ENCODE data around the gene AP2S1.
"Not testable (repeated sequence)": the region's sequence is repeated elsewhere in the genome, so short reads cannot be mapped to it uniquely, and the experiment has no call there.

AP2S1 gene

GRCh38 chr19:46885411-46885810 is 34.8 kb upstream of the AP2S1 start:
- CTCF ChIA-PET, result interaction anchor here (0.7 to 1.0 kb wide), 4 partner anchors 17 to 132 kb away, joined by 3 to 5 read pairs (median 3); no protein-coding TSS in a partner anchor
- Histone ChIP-seq H3K36me3 (ENCODE audit: control insufficient read depth in 2 of 2, insufficient read depth in 1 of 2, low read length in 2 of 2) (no peaks in the 10 kb centered on the region; a peak in 1 of 3 replicates), H3K4me3 (ENCODE audit: low read depth, low read length) (no peak overlapping the region), H3K4me1 (ENCODE audit: control insufficient read depth, insufficient read depth, low read length) (peaks cover 9% of the 10 kb centered on the region; the same call in 1 of the 2 replicates), H3K27ac (ENCODE audit: extremely low read depth, low read depth, low read length) (no peak overlapping the region), H3K9me3 (ENCODE audit: control insufficient read depth, insufficient read depth, low read depth, low read length) (no peaks in the 10 kb centered on the region; the same call in 1 of the 2 replicates)
- TF ChIP-seq ZNF596 (tag by site-specific recombination; IDR thresholded peaks at IDR 0.05) (no peak), REPIN1 (tag by site-specific recombination; IDR thresholded peaks at IDR 0.05; ENCODE audit: low read depth) (no peak), ZNF266 (tag by site-specific recombination; IDR thresholded peaks at IDR 0.05; ENCODE audit: low read depth) (no peak)
- POLR2A ChIA-PET, result no interaction called here

GRCh38 chr19:46882751-46883150 is 32.1 kb upstream of the AP2S1 start:
- H3K9me3 ChIP-seq (ENCODE audit: control insufficient read depth, insufficient read depth, low read depth, low read length); H3K4me3 ChIP-seq (ENCODE audit: low read depth, low read length); H3K36me3 ChIP-seq (ENCODE audit: control insufficient read depth in 2 of 2, insufficient read depth in 1 of 2, low read length in 2 of 2); H3K4me1 ChIP-seq (ENCODE audit: control insufficient read depth, insufficient read depth, low read length); POLR2A ChIA-PET; H3K27ac ChIP-seq (ENCODE audit: extremely low read depth, low read depth, low read length): not testable (repeated sequence)
- CTCF ChIA-PET, result interaction anchor here (0.6 to 0.7 kb wide), 2 partner anchors 8 to 155 kb away, joined by 3 to 4 read pairs; no protein-coding TSS in a partner anchor

- TF ChIP-seq SALL2 (tag by site-specific recombination; IDR thresholded peaks at IDR 0.05; ENCODE audit: borderline replicate concordance), result no peak
- peak; percentile 52 for TF ChIP-seq ZNF398 (tag by site-specific recombination; IDR thresholded peaks at IDR 0.05)
- peaks cover 8% of the 10 kb centered on the region; the same call in 1 of the 2 replicates for H3K4me1 ChIP-seq (ENCODE audit: control insufficient read depth, insufficient read depth, low read length)
- H3K4me3 ChIP-seq (ENCODE audit: low read depth, low read length), result no peak overlapping the region
- no peaks in the 10 kb centered on the region; a peak in 1 of 3 replicates for H3K36me3 ChIP-seq (ENCODE audit: control insufficient read depth in 2 of 2, insufficient read depth in 1 of 2, low read length in 2 of 2)
- POLR2A ChIA-PET, result interaction anchor here (0.8 kb wide), 1 partner anchor 11 kb away, joined by 3 read pairs; no protein-coding TSS in a partner anchor
- H3K27ac ChIP-seq (ENCODE audit: extremely low read depth, low read depth, low read length), result no peak overlapping the region
- no peaks in the 10 kb centered on the region for H3K9me3 ChIP-seq (ENCODE audit: control insufficient read depth, insufficient read depth, low read depth, low read length)
- CTCF ChIA-PET, result interaction anchor here (0.6 kb wide), 1 partner anchor 114 kb away, joined by 4 read pairs; no protein-coding TSS in a partner anchor
These were observed 31.4 kb upstream of the AP2S1 start for GRCh38 chr19:46882034-46882433.

- H3K36me3 ChIP-seq (ENCODE audit: control insufficient read depth in 2 of 2, insufficient read depth in 1 of 2, low read length in 2 of 2), result no peaks in the 10 kb centered on the region; a peak in 1 of 3 replicates
- H3K4me3 ChIP-seq (ENCODE audit: low read depth, low read length), result no peak overlapping the region
- ChIA-PET CTCF (interaction anchor here (0.6 to 1.3 kb wide), 2 partner anchors 111 to 309 kb away, joined by 3 to 4 read pairs; no protein-coding TSS in a partner anchor), POLR2A (interaction anchor here (0.8 to 1.4 kb wide), 2 partner anchors 10 to 19 kb away, joined by 3 to 4 read pairs; no protein-coding TSS in a partner anchor)
- H3K27ac ChIP-seq (ENCODE audit: extremely low read depth, low read depth, low read length), result no peak overlapping the region
- H3K9me3 ChIP-seq (ENCODE audit: control insufficient read depth, insufficient read depth, low read depth, low read length), result no peaks in the 10 kb centered on the region
- TF ChIP-seq CTCF (tag by site-specific recombination; IDR thresholded peaks at IDR 0.05), result no peak
- peaks cover 8% of the 10 kb centered on the region; the same call in 1 of the 2 replicates for H3K4me1 ChIP-seq (ENCODE audit: control insufficient read depth, insufficient read depth, low read length)
These were observed 30.4 kb upstream of the AP2S1 start for GRCh38 chr19:46881092-46881491.

- POLR2A ChIA-PET, result interaction anchor here (1.4 kb wide), 1 partner anchor 19 kb away, joined by 4 read pairs; no protein-coding TSS in a partner anchor
- no peaks in the 10 kb centered on the region; a peak in 1 of 3 replicates for H3K36me3 ChIP-seq (ENCODE audit: control insufficient read depth in 2 of 2, insufficient read depth in 1 of 2, low read length in 2 of 2)
- TF ChIP-seq ATF2 (tag by site-specific recombination; IDR thresholded peaks at IDR 0.05; ENCODE audit: low read depth) (no peak), ZNF776 (tag by site-specific recombination; IDR thresholded peaks at IDR 0.05; ENCODE audit: borderline replicate concordance) (no peak), ZNF626 (tag by site-specific recombination; IDR thresholded peaks at IDR 0.05) (no peak), ZNF175 (tag by site-specific recombination; IDR thresholded peaks at IDR 0.05) (no peak), ZNF544 (tag by site-specific recombination; IDR thresholded peaks at IDR 0.05) (no peak), ZNF449 (tag by site-specific recombination; IDR thresholded peaks at IDR 0.05) (no peak), ZNF514 (tag by site-specific recombination; IDR thresholded peaks at IDR 0.05) (no peak)
- no peaks in the 10 kb centered on the region for H3K9me3 ChIP-seq (ENCODE audit: control insufficient read depth, insufficient read depth, low read depth, low read length)
- peaks cover under 1% of the 10 kb centered on the region; the same call in 1 of the 2 replicates for H3K4me1 ChIP-seq (ENCODE audit: control insufficient read depth, insufficient read depth, low read length)
- H3K4me3 ChIP-seq (ENCODE audit: low read depth, low read length), result no peak overlapping the region
- CTCF ChIA-PET, result interaction anchor here (1.3 kb wide), 1 partner anchor 112 kb away, joined by 4 read pairs; no protein-coding TSS in a partner anchor
- no peak overlapping the region for H3K27ac ChIP-seq (ENCODE audit: extremely low read depth, low read depth, low read length)
These were observed 29.8 kb upstream of the AP2S1 start for GRCh38 chr19:46880431-46880830.

Data from HEK293 (cell line).